Gastrocnemius medialis (tissue), 4 donors: ENCODE measurements around the gene GRID1. TPM values are rescaled to one million over a fixed set of nuclear protein-coding genes. Genes with fewer than 3 reads are reported as not detected.

Experiments
- ATAC-seq, 2 donors: fragments of 150-250 bp; one replicate each; pipeline ENCODE4 v1.9.1; 2016
- DNase-seq, 2 donors: peaks; one replicate each; pipeline ENCODE4 v3.0.0-alpha.2; 2019
- H3K27ac ChIP-seq, 4 donors: fragments of 200-600 bp; sonication (generic); 1 replicate in 1 of 4; 2 replicates in 3 of 4; pipeline ENCODE4 v1.5.1; 2016 to 2018; ENCODE audit warnings: mild to moderate bottlenecking in 2 of 4, moderate library complexity in 1 of 4
- H3K27me3 ChIP-seq, 3 donors: fragments of 200-600 bp; sonication (generic) in 2 of 3; 1 replicate in 1 of 3; 2 replicates in 2 of 3; pipeline versions ENCODE4 v1.5.1 to v1.6.0; 2016 to 2019; ENCODE audit warnings: mild to moderate bottlenecking in 1 of 3, moderate library complexity in 1 of 3
- H3K36me3 ChIP-seq, 2 donors: fragments of 200-600 bp; sonication (generic) in 1 of 2; one replicate each; pipeline ENCODE4 v1.5.1; 2017 to 2018
- H3K4me1 ChIP-seq, 2 donors: fragments of 200-600 bp; sonication (generic) in 1 of 2; one replicate each; pipeline ENCODE4 v1.5.1; 2016 to 2017; ENCODE audit warnings: mild to moderate bottlenecking in 2 of 2
- H3K4me3 ChIP-seq, 4 donors: fragments of 200-600 bp; sonication (generic) in 3 of 4; 1 replicate in 1 of 4; 2 replicates in 3 of 4; pipeline ENCODE4 v1.5.1; 2016 to 2019; ENCODE audit warnings: mild to moderate bottlenecking in 2 of 4
- H3K9me3 ChIP-seq, 3 donors: fragments of 200-600 bp; sonication (generic) in 2 of 3; 1 replicate in 1 of 3; 2 replicates in 2 of 3; pipeline ENCODE4 v1.5.1; 2016 to 2019
- CTCF ChIP-seq, 5 experiments: fragments of 450-650 bp in 3 of 5; fragments of 200-600 bp in 2 of 5; sonication (generic) in 2 of 5; IDR thresholded peaks in 4 of 5; conservative IDR thresholded peaks in 1 of 5; 1 replicate in 4 of 5; 2 replicates in 1 of 5; pipeline ENCODE4 v1.5.1; 2016 to 2019; ENCODE audit warnings: antibody characterized with exemption in 5 of 5, mild to moderate bottlenecking in 3 of 5, moderate library complexity in 3 of 5
- POLR2A ChIP-seq, 2 donors: fragments of 450-650 bp; IDR thresholded peaks; one replicate each; pipeline ENCODE4 v1.6.1; 2017; ENCODE audit warnings: antibody characterized with exemption in 2 of 2, mild to moderate bottlenecking in 2 of 2, moderate library complexity in 2 of 2
- in situ Hi-C, 4 donors: fragments of 200-750 bp; cut with MboI; loops; one replicate each; pipeline versions ENCODE4 v1.15.0 to v1.8.0; 2017; ENCODE audit warnings: low sequenced_read_pairs in 4 of 4
- intact Hi-C: fragments of 100-400 bp; cut with DNase I; formaldehyde crosslinking; loops from one replicate; pipeline ENCODE4 v1.15.1; 2023; ENCODE audit warnings: low total_unique reads
- total RNA-seq, 4 donors: library from RNA; depleted of rRNA; stranded (reverse); fragments of >200 nt; gene quantifications; one replicate each; pipeline versions ENCODE4 v1.1.0 to v1.2.3, GENCODE V29; 2016

The GRID1 gene
- total RNA-seq, 4 donors from 2014 or later = 0.17 to 1.4 (median 0.79) TPM

- DNase-seq (no peak), ATAC-seq (no peak)
- H3K36me3 ChIP-seq = no peaks in the 10 kb centered on the region
- intact Hi-C loops = no loop called here
- no peaks in the 10 kb centered on the region for H3K9me3 ChIP-seq
- peaks cover 12 to 18% of the 10 kb centered on the region in 2 donors for H3K4me1 ChIP-seq
- no peak overlapping the region for H3K4me3 ChIP-seq
- in situ Hi-C loops = no loop called here
- H3K27me3 ChIP-seq = no peaks in the 10 kb centered on the region
- H3K27ac ChIP-seq = no peak overlapping the region
- TF ChIP-seq POLR2A (IDR thresholded peaks at IDR 0.05) (no peak), CTCF (IDR thresholded peaks at IDR 0.05 in 4 of 5, conservative IDR thresholded peaks at IDR 0.05 in 1 of 5) (no peak)
These were observed 341.1 kb downstream of the GRID1 start for GRCh38 chr10:86025509-86025908.

- peak overlapping the region in 3 of 4 donors; percentile 22 to 61 (median 36) for H3K27ac ChIP-seq
- no peak overlapping the region for H3K4me3 ChIP-seq
- DNase-seq (no peak), ATAC-seq (peak in 1 of 2 donors; percentile 74)
- H3K4me1 ChIP-seq = peaks cover 12 to 18% of the 10 kb centered on the region in 2 donors
- in situ Hi-C loops = no loop called here
- intact Hi-C loops = no loop called here
- H3K27me3 ChIP-seq = no peaks in the 10 kb centered on the region
- no peaks in the 10 kb centered on the region for H3K9me3 ChIP-seq
- TF ChIP-seq POLR2A (IDR thresholded peaks at IDR 0.05) (no peak), CTCF (IDR thresholded peaks at IDR 0.05 in 4 of 5, conservative IDR thresholded peaks at IDR 0.05 in 1 of 5) (no peak)
- no peaks in the 10 kb centered on the region for H3K36me3 ChIP-seq
These were observed 342.1 kb downstream of the GRID1 start for GRCh38 chr10:86024281-86025041.

- Histone ChIP-seq H3K9me3 (no peaks in the 10 kb centered on the region), H3K36me3 (no peaks in the 10 kb centered on the region), H3K27me3 (no peaks in the 10 kb centered on the region), H3K4me3 (no peak overlapping the region), H3K27ac (peak overlapping the region in 3 of 4 donors; percentile 22 to 61 (median 36)), H3K4me1 (peaks cover 12 to 21% of the 10 kb centered on the region in 2 donors)
- intact Hi-C loops = no loop called here
- in situ Hi-C loops = no loop called here
- TF ChIP-seq CTCF (IDR thresholded peaks at IDR 0.05 in 4 of 5, conservative IDR thresholded peaks at IDR 0.05 in 1 of 5) (no peak), POLR2A (IDR thresholded peaks at IDR 0.05) (no peak)
- ATAC-seq = peak in 1 of 2 donors; percentile 79
- DNase-seq = no peak
These were observed 342.7 kb downstream of the GRID1 start for GRCh38 chr10:86023931-86024280.

- Histone ChIP-seq H3K27ac (peak overlapping the region in 1 of 4 donors; percentile 36), H3K27me3 (no peaks in the 10 kb centered on the region), H3K36me3 (no peaks in the 10 kb centered on the region), H3K4me1 (peaks cover 12 to 27% of the 10 kb centered on the region in 2 donors), H3K9me3 (no peaks in the 10 kb centered on the region), H3K4me3 (no peak overlapping the region)
- in situ Hi-C loops (no loop called here), intact Hi-C loops (no loop called here)
- no peak for ATAC-seq
- TF ChIP-seq CTCF (IDR thresholded peaks at IDR 0.05 in 4 of 5, conservative IDR thresholded peaks at IDR 0.05 in 1 of 5) (no peak), POLR2A (IDR thresholded peaks at IDR 0.05) (no peak)
- DNase-seq = no peak
These were observed 343.3 kb downstream of the GRID1 start for GRCh38 chr10:86023336-86023735.
